IPS-15b (cell line): Measurements from ENCODE around the gene LIPN.

Experiments
- H3K27me3 ChIP-seq: one replicate; pipeline ENCODE4 v1.6.1; 2013; ENCODE audit warnings: low read length; ENCODE audit not compliant: control insufficient read depth, insufficient read depth
- H3K36me3 ChIP-seq: one replicate; pipeline ENCODE4 v1.6.1; 2013; ENCODE audit warnings: low read length; ENCODE audit not compliant: control insufficient read depth, insufficient read depth
- H3K4me1 ChIP-seq: one replicate; pipeline ENCODE4 v1.6.1; 2013; ENCODE audit warnings: mild to moderate bottlenecking, low read length; ENCODE audit not compliant: control insufficient read depth, insufficient read depth
- H3K4me3 ChIP-seq: one replicate; pipeline ENCODE4 v1.5.1; 2013; ENCODE audit warnings: low read depth, low read length
- H3K9ac ChIP-seq: one replicate; pipeline ENCODE4 v1.6.1; 2013; ENCODE audit warnings: low read depth, mild to moderate bottlenecking, low read length
- H3K9me3 ChIP-seq: one replicate; pipeline ENCODE4 v1.6.1; 2013; ENCODE audit warnings: mild to moderate bottlenecking, low read length; ENCODE audit not compliant: control insufficient read depth, insufficient read depth

The LIPN gene

DNA sequence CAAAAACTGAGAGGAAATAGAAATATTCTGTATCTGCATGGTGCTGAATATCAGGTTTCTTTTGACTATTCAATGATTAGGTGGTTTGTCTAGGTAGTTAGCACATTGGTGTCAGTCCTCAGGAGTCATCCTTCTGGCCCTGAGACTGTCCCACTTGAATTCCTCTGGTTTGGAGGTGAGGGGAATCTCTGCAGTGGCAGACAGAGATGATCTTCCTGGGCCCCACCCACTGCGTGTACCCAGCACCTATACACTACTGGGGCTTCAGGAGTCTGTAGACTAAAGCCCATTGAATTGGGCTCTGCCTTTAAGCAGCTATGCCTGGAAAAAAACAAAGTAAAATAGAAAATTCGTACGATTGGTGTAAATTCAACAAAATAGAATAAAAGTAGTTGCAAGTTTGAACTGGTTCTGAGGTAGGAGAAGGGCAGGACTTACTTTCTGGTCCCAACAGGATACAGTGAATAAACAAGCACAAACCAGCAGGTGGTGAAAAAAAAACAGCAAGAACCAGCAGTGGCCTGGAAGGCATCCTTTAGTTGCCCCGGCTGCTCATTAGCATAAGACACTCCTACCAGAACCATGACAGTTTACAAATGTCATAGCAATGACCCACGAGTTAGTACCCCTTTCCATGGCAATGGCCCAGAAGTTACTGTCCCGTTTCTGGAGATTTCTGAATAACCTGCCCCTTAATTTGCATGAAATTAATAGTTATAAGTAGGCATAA is 44.4 kb downstream of the LIPN start:
- Histone ChIP-seq H3K27me3 (no peaks in the 10 kb centered on the region), H3K36me3 (no peaks in the 10 kb centered on the region), H3K4me1 (peaks cover 6% of the 10 kb centered on the region), H3K9ac (no peak overlapping the region), H3K9me3 (no peaks in the 10 kb centered on the region), H3K4me3 (no peak overlapping the region)

DNA sequence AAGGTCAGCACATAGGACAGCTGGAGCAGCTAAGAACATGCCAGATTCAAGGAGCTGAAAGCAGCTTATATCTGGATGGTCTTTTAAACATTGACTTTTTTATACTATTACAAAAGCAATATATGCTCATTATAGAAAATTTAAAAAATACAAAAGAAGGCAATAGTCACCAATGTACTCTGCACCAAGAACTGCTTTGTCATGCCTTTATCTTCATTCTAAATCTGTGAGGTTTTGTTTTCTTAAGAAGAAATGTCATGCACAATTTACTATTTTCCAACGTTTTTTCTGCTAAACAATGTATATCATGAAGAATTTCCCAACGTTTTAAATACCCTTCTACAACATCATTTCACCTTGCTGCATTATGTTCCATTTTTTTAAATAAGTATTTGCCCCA is 45.5 kb downstream of the LIPN start:
- Histone ChIP-seq H3K4me1 (peaks cover 6% of the 10 kb centered on the region), H3K9me3 (no peaks in the 10 kb centered on the region), H3K4me3 (no peak overlapping the region), H3K9ac (no peak overlapping the region), H3K27me3 (no peaks in the 10 kb centered on the region), H3K36me3 (no peaks in the 10 kb centered on the region)

- Histone ChIP-seq H3K4me1 (peaks cover 6% of the 10 kb centered on the region), H3K9me3 (no peaks in the 10 kb centered on the region), H3K36me3 (no peaks in the 10 kb centered on the region), H3K27me3 (no peaks in the 10 kb centered on the region), H3K4me3 (no peak overlapping the region), H3K9ac (no peak overlapping the region)
Measured at GRCh38 chr10:88805924-88806323, 46.1 kb downstream of the LIPN start.

GRCh38 chr10:88809621-88810020 is 49.8 kb downstream of the LIPN start:
- Histone ChIP-seq H3K4me3 (no peak overlapping the region), H3K36me3 (no peaks in the 10 kb centered on the region), H3K9me3 (no peaks in the 10 kb centered on the region), H3K4me1 (peaks cover 1% of the 10 kb centered on the region), H3K9ac (no peak overlapping the region), H3K27me3 (no peaks in the 10 kb centered on the region)

DNA sequence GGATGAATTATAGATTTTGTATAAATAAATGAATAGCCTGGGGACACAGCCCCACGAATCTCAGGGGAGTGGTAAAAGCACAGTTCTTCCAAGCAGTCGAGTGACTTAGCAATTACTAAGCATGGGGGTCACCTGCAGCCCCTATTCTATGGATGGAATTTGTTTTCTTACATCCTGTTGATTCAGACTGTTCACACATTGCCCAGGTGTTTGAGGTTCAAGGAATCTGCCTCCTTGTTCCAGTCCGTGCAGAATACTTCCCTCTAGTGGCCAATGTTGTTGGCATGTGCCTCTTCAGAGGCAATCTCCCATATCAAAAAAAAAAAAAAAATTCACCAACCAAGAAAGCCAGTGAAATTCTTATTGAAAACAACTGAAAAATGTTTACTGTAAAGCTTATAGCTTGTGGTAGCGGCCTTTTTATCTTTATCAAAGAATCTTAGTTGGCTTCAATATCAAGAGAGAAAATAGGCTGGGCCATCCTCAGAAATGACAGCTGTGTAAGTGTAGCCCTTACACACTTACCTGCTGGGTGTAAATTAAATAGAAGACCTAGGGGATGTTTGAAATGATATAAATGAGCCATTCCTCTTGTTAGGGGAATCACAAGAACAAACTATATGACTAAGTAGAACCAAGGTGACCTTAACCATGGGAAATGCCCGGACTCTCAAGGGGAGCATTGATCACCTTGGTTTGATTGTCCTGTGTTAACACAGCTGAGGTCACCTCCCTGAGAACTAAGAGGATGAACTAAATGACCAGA is 50.6 kb downstream of the LIPN start:
- no peaks in the 10 kb centered on the region for H3K4me1 ChIP-seq
- no peaks in the 10 kb centered on the region for H3K27me3 ChIP-seq
- no peaks in the 10 kb centered on the region for H3K36me3 ChIP-seq
- no peak overlapping the region for H3K9ac ChIP-seq
- H3K4me3 ChIP-seq = no peak overlapping the region
- no peaks in the 10 kb centered on the region for H3K9me3 ChIP-seq

- H3K9ac ChIP-seq = no peak overlapping the region
- no peaks in the 10 kb centered on the region for H3K9me3 ChIP-seq
Measured at GRCh38 chr10:88813200-88813599, 53.4 kb downstream of the LIPN start.

GRCh38 chr10:88819290-88819689 is 59.5 kb downstream of the LIPN start:
- Histone ChIP-seq H3K4me3 (no peak overlapping the region), H3K9ac (no peak overlapping the region), H3K36me3 (no peaks in the 10 kb centered on the region), H3K27me3 (no peaks in the 10 kb centered on the region), H3K4me1 (no peaks in the 10 kb centered on the region), H3K9me3 (no peaks in the 10 kb centered on the region)

More at GRCh38 chr10:88813200-88813599, 53.4 kb downstream of the LIPN start:
- Histone ChIP-seq H3K36me3 (no peaks in the 10 kb centered on the region), H3K27me3 (no peaks in the 10 kb centered on the region), H3K4me3 (no peak overlapping the region), H3K4me1 (no peaks in the 10 kb centered on the region)

GRCh38 chr10:88820748-88821401 is 61.1 kb downstream of the LIPN start:
- no peaks in the 10 kb centered on the region for H3K36me3 ChIP-seq
- H3K27me3 ChIP-seq = no peaks in the 10 kb centered on the region
- no peaks in the 10 kb centered on the region for H3K4me1 ChIP-seq
- no peak overlapping the region for H3K9ac ChIP-seq
- H3K9me3 ChIP-seq = no peaks in the 10 kb centered on the region
- no peak overlapping the region for H3K4me3 ChIP-seq

DNA sequence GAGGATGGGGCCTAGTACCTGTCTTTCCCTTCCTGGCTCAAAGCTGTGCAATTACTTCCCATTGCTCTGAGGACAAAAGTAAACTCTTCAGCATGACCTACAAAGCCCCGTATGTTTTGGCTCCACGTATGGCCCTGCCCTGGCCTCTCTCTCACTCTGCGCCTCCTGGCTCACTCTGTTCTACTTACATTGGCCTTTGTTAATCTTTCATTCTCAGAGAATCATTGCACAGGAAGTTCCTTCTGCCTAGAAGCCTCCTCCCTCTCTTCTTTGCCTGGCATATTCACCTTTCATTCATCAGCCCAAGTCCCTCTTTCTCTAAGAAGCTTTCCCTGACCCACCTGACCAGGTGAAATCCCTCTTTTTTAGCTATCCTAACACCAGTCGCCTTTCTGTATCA is 66.6 kb downstream of the LIPN start:
- Histone ChIP-seq H3K4me1 (no peaks in the 10 kb centered on the region), H3K4me3 (no peak overlapping the region), H3K27me3 (no peaks in the 10 kb centered on the region), H3K36me3 (no peaks in the 10 kb centered on the region), H3K9ac (no peak overlapping the region), H3K9me3 (no peaks in the 10 kb centered on the region)

GRCh38 chr10:88827671-88828070 is 67.9 kb downstream of the LIPN start:
- H3K36me3 ChIP-seq = no peaks in the 10 kb centered on the region
- H3K4me1 ChIP-seq = no peaks in the 10 kb centered on the region
- no peak overlapping the region for H3K9ac ChIP-seq
- no peak overlapping the region for H3K4me3 ChIP-seq
- no peaks in the 10 kb centered on the region for H3K27me3 ChIP-seq
- H3K9me3 ChIP-seq = no peaks in the 10 kb centered on the region

DNA sequence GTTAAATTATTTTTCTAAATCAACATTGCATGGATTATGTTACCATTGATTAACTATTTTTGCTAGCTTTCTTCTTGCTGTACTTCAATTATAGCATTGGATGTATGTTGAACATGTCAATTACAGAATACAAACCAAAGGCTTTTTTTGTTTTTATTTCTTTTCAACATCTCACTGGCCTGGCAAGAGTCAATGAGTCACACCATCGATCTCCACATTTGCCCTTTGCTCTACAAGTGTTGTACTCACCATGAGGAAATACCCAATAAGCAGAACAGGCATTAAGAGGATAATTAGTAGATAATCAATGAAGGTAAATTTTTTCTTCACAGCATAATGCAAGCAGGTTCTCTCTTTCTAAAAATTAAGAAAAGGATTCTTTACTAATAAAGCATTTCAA is 68.5 kb downstream of the LIPN start:
- Histone ChIP-seq H3K4me1 (no peaks in the 10 kb centered on the region), H3K27me3 (no peaks in the 10 kb centered on the region), H3K9me3 (no peaks in the 10 kb centered on the region), H3K9ac (no peak overlapping the region), H3K4me3 (no peak overlapping the region), H3K36me3 (no peaks in the 10 kb centered on the region)
